T47D (cell line): Measurements from ENCODE around the gene ZSCAN5A.

Experiments
- DNase-seq, 2 experiments: peaks; one replicate each; pipeline versions ENCODE4 v3.0.0 to v3.0.0-alpha.2; 2011 to 2012; ENCODE audit warnings: low read depth in 1 of 2, low spot score in 1 of 2
- JUND ChIP-seq: IDR thresholded peaks from 2 replicates; pipeline ENCODE4 v1.6.1; 2012; ENCODE audit warnings: low read depth
- in situ Hi-C: cut with HindIII; loops from 2 replicates; pipeline ENCODE4 v1.10.0; 2016; ENCODE audit warnings: low sequenced_read_pairs, low pct_unique_long_range_greater_than_20kb

Gene ZSCAN5A

GRCh38 chr19:56333506-56333905 is 18.9 kb upstream of the ZSCAN5A start:
- no peak for TF ChIP-seq JUND
- in situ Hi-C loops: no loop called here
- peak; percentile 38 to 85 for DNase-seq

GRCh38 chr19:56332695-56333094 is 18.1 kb upstream of the ZSCAN5A start:
- in situ Hi-C loops: no loop called here
- DNase-seq: no peak
- no peak for TF ChIP-seq JUND

GRCh38 chr19:56324436-56324835 is 9.8 kb upstream of the ZSCAN5A start:
- in situ Hi-C loops: no loop called here
- DNase-seq: no peak
- no peak for TF ChIP-seq JUND

- no peak for DNase-seq
- TF ChIP-seq JUND: no peak
- in situ Hi-C loops: no loop called here
These were observed 7.4 kb upstream of the ZSCAN5A start for GRCh38 chr19:56321989-56322440.

- in situ Hi-C loops: no loop called here
- no peak for TF ChIP-seq JUND
- DNase-seq: no peak
These were observed 6.8 kb upstream of the ZSCAN5A start for GRCh38 chr19:56321254-56321988.

DNA sequence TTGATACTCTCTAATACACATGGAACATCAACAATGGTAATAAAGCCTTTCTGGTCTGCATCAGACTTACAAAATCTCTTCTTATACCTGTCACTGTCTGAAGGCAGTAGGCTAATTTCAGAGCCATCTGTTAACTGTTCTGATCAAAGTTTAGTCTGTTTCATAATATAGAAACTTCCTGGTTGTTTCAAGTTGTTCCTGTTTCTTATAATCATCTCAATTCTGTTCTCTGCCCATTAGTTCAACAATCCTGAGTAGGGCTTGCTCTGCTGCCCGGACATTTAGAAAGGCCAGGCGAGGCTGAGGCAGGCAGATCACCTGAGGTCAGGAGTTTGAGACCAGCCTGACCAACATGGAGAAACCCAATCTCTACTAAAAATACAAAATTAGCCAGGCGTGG is 5.4 kb upstream of the ZSCAN5A start:
- in situ Hi-C loops: no loop called here
- TF ChIP-seq JUND: no peak
- no peak for DNase-seq

DNA sequence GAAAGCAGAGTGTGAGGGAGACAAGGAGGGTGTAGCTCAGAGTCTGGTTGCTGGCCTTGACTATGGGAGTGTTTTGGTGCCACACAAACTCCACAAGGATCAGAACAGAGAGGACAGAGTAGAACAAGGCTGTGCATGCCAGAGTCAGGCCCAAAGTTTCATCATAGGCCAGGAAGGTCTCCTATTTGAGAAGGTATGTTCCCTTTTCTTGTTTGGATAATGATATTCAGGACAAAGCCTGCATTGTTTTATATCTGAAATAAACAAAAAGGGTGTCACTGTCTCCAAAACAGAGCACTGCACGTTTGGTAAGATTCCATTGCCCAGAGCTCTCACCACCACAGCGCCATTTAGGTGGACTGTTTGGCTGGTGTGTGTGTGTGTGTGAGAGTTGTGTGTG is 3.1 kb upstream of the ZSCAN5A start:
- no peak for DNase-seq
- TF ChIP-seq JUND: no peak
- in situ Hi-C loops: no loop called here

- no peak for TF ChIP-seq JUND
- DNase-seq: no peak
- in situ Hi-C loops: no loop called here
These were observed 2.1 kb upstream of the ZSCAN5A start for GRCh38 chr19:56316728-56317127.

- no peak for TF ChIP-seq JUND
- in situ Hi-C loops: no loop called here
- DNase-seq: peak; percentile 73 to 98
These were observed 614 bp upstream of the ZSCAN5A start for GRCh38 chr19:56315077-56315828.

DNA sequence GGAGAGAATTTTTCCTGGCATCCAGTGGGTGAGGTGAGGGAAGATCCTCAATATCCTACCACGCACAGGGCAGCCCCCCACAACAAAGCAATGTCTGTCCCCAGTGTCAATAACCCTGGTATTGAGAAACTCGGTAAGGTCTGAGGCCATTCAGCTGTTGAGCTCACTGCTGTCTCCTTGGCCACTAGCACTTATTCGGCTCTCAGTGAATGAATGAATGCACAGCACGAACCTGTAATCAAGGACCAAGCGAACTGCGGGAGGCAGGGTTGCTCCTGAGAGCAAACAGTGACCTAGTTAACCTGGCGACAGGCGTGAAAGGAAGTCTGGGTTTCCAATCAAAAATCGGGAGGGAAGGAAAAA is 640 bp downstream of the ZSCAN5A start:
- in situ Hi-C loops: no loop called here
- no peak for TF ChIP-seq JUND
- no peak for DNase-seq

DNA sequence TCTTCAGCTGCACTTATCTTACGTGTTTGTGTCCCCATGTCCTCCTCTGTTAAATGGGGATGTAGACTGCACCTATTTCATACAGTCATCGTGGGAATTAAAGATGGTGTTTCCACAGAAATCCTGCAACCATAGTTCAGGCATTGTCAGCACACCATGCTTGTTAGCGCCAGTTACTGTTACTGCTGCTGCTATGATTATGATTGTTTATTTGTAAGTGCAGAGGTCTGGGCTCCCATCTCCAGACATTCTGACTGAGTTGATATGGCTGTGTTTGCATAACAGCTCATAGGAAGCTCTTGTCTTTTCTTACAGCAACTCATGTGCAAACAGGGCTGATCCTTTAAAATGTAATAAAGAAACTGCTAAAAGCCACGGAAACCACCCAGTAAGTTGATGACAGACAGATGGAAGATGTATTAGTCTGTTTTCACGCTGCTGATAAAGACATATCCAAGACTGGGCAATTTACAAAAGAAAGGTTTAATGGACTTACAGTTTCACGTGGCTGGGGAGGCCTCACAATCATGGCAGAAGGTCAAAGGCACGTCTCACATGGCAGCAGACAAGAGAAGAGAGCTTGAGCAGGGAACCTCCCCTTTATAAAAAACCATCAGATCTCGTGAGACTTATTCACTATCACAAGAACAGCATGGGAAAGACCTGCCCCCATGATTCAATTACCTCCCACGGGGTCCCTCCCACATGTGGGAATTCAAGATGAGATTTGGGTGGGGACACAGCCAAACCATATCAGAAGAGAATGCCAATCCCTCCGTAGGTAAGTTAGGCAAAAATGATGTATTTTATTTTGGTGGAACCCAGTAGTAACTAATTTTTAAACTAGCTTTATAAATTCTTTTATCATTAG is 1.6 kb downstream of the ZSCAN5A start:
- TF ChIP-seq JUND: no peak
- in situ Hi-C loops: no loop called here
- DNase-seq: no peak

DNA sequence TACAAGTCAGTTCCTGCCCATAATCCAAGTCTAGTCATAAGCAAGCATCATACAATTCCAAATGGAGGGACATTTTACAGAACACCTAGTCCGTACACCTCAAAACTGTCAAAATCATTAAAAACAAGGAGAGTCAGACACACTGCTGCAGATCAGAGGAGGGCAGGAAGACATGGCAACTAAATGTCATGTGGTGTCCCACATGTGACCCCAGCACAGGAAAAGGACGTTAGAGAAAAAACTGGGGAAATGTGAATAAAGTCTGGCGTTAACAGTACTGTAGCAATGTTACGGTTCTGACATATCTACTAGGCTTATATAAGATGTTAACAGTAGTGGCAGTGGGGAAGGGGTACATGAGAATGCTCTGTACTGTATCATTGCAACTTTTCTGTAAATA is 2.3 kb downstream of the ZSCAN5A start:
- TF ChIP-seq JUND: no peak
- no peak for DNase-seq
- in situ Hi-C loops: no loop called here

- in situ Hi-C loops: no loop called here
- TF ChIP-seq JUND: no peak
- DNase-seq: no peak
These were observed 4.2 kb downstream of the ZSCAN5A start for GRCh38 chr19:56310462-56310861.
